HG03175 (cell line): ENCODE measurements around the gene CABP4.
A peak's percentile ranks its signal among the peaks of the same experiment; 100 is the strongest.
"Not testable (repeated sequence)": the region's sequence is repeated elsewhere in the genome, so short reads cannot be mapped to it uniquely, and the experiment has no call there.

ENCODE experiments used
- ATAC-seq: cut with Tn5 transposase; IDR thresholded peaks from one replicate; pipeline ENCODE4 v1.9.1; 2021; ENCODE audit warnings: mild to moderate bottlenecking, moderate library complexity; ENCODE audit not compliant: unreplicated experiment

CABP4 gene

DNA sequence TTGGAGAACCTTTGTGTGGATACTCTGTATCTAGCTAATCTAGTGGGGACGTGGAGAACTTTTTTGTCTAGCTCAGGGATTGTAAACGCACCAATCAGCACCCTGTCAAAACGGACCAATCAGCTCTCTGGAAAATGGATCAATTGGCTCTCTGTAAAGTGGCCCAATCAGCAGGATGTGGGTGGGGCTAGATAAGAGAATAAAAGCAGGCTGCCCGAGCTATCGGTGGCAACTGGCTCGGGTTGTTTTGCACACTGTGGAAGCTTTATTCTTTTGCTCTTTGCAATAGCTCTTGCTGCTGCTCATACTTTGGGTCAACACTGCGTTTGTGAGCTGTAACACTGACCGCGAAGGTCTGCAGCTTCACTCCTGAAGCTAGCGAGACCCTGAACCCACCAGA lies 21.5 kb downstream of the CABP4 start:
- not testable (repeated sequence) for ATAC-seq

DNA sequence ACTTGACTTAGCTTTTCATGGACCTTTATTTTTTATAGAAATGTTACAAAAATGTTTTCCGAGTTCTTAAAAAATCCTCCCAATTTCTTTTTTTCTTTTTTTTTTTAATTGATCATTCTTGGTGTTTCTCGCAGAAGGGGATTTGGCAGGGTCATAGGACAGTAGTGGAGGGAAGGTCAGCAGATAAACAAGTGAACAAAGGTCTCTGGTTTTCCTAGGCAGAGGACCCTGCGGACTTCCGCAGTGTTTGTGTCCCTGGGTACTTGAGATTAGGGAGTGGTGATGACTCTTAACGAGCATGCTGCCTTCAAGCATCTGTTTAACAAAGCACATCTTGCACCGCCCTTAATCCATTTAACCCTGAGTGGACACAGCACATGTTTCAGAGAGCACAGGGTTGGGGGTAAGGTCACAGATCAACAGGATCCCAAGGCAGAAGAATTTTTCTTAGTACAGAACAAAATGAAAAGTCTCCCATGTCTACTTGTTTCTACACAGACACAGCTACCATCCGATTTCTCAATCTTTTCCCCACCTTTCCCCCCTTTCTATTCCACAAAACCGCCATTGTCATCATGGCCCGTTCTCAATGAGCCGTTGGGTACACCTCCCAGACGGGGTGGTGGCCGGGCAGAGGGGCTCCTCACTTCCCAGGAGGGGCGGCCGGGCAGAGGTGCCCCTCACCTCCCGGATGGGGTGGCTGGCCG lies 22.3 kb downstream of the CABP4 start:
- ATAC-seq, result not testable (repeated sequence)

DNA sequence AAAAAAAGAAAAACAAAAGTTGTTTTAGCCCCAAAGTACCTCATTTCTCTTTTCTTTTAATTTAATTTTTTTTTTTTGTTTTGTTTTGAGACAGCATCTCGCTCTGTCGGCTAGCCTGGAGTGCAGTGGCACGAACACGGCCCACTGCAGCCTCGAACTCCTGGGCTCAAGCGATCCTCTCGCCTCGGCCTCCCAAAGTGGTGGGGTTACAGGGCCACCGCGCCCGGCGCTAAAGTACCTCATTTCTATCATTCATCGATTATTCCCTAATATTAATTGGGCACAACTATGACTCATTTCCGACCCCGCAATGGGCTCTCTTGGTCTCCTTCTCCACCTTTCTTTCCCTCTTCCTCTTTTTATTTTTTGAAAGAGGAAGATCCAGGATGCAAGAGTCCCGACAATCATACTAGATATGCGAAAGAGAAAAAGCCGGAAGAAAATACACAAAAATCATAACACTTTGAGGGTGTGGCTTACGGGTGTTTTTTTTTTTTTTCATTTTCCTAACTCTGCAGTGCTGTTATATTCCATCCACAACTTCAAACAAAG lies 27.2 kb downstream of the CABP4 start:
- peak; percentile 1 for ATAC-seq

DNA sequence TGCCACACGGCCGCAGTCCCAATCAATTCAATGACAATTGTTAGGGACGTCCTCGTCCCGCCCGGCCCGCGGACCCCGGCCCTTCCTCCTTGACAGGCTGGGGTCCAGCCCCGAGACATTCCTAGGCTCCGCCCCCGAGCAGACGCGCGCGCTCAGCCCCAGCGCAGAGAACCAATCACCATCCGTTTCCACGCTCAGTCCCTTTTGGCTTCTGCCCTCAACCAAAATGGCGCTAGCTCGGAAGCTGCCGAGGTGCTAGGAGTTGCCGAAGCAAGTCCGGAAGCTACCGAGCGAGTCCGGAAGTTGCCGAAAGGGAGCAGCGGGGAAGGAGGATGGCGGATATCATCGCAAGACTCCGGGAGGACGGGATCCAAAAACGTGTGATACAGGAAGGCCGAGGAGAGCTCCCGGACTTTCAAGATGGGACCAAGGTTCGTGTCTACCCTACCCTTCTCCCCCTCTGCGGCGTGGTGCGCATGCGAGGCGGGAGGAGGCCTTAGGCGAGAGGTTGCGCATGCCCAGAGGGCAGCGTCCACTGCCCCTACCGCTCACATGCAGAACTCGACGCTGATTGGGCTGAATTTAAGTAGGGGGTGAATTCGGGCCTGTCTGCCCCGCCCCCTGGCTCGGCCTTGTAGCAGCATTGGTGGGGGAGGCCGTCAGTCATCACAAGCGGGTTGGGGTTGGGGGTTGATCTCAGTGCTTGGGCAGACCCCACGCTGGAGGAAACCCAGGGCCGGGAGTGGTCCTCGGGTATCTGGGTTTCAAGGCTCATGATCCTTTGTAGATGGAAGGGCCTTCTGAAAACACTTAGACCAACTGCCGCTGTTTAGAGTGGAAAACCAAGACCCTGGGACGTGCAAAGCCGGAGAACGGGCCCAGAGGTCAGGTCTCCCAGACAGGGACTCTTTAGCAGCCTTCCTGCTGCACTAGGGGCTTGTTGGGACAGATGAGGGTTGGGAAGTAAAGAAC lies 28.0 kb downstream of the CABP4 start, which contains the start of gene AIP:
TSS of gene AIP (plus strand) at position 200 of the 972 bp plus-strand sequence. CDS start at position 333, 133 bp downstream.
- peak; percentile 68 for ATAC-seq

GRCh38 chr11:67483831-67484665 lies 28.9 kb downstream of the CABP4 start:
- ATAC-seq, result no peak

DNA sequence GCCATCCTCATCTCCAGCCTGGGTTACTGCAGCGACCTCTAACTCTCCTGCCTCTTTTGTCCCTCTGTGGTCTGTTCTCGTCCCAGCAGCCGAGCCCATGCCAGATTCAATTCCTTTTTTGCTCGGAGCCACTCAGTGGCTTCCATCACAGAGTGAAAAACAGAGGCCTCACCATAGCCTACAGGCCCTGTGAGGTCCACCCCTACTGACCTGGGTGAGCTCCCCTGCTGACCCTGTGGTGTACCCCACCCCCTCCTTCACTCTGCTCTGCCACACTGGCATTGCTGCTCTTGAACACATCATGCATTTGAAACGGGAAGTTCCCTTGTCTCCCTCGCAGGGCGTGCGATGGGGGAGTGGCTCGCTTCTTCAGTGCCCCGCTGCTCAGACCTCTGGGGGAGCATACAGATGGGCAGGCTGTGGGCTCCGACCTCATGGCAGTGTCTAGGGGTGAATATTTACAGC lies 29.7 kb downstream of the CABP4 start:
- no peak for ATAC-seq

GRCh38 chr11:67485873-67486361 lies 30.8 kb downstream of the CABP4 start:
- ATAC-seq, result not testable (repeated sequence)

GRCh38 chr11:67486481-67487195 lies 31.5 kb downstream of the CABP4 start:
- ATAC-seq, result peak; percentile 27

DNA sequence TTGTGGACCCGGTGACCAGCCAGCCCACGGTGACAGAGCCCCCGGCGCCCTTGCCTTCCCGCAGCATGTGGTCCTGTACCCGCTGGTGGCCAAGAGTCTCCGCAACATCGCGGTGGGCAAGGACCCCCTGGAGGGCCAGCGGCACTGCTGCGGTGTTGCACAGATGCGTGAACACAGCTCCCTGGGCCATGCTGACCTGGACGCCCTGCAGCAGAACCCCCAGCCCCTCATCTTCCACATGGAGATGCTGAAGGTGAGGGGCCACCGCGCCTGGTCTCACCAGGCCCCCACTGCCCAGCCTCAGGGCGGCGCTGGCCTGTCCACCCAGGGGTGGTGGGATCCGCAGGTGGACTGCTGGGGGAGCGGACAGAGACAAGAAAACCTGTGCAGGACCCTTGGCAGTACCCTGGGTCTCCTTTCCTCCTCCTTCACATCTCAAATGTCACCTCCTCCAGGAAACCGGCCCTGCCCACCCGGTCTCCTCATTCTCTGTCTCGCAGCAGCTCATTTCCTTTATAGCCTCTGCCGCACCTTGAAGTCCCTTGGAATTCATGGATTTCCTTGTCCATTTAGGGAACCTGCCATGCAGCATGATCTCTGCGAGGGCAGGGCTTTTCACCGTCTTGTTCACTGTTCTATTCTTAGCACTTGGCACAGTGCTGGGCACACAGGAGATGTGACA lies 34.2 kb downstream of the CABP4 start:
- ATAC-seq, result no peak

DNA sequence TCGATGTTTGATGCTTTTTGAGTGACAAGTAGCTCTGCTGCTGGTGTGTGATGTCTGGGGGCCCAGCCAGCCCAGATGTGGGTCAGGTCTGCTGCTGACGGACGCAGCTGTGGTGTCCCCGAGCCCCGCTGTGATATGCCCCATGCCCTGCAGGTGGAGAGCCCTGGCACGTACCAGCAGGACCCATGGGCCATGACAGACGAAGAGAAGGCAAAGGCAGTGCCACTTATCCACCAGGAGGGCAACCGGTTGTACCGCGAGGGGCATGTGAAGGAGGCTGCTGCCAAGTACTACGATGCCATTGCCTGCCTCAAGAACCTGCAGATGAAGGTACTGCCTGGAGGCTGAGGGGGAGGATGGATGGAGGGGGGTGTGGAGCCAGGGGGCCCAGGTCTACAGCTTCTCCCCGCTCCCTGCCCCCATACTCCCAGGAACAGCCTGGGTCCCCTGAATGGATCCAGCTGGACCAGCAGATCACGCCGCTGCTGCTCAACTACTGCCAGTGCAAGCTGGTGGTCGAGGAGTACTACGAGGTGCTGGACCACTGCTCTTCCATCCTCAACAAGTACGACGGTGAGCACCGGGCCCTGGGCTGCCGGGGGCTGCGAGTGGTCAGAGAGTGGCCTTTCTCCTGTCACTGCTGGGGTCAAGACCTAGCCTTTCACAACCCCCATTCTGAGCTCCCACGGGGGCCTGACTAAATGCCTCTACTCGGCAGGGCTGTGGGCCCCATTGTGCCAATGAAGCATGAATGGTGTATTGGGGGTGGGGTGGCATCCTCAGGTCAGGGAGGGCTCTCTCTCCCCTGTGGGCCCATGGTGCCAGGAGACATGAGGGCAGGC lies 35.0 kb downstream of the CABP4 start:
- no peak for ATAC-seq

- ATAC-seq, result no peak
Observed at GRCh38 chr11:67490727-67491065, 35.5 kb downstream of the CABP4 start.

DNA sequence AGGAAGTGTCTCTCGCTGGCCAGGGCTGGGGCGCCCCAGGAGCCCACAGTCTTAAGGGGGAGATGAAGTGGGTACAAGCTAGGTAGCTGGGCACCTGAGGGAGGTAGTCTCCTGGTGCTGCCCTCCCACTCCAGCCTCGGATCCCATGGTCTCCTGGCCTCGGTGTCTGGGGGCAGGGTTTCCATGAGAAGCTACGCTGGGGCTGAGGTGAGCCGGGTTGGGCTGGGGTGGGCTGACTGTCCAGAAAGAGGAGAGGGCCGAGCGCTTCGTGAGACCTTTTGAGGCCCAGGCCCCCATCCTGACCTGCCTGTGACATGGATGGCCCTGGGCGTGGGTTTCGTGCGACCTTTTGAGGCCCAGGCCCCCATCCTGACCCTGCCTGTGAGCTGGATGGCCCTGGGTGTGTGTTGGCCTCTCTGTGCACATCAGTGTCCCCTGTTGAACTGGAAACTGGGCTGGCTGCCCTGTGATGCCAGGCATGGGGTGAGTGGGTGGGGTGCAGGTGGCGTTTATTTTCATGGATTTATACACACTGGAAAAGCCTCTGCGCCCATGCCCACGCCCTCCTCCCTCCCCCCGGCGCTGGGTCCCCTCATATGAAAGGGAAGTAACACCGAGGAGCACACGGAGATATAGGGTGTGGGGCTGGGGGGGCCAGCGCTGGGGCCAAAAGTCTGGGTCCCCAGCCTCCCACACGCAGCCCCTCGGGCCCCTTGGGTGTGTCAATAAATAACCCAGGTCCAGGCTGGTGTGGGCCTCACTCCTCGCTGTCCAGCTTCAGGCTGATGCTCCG lies 36.3 kb downstream of the CABP4 start:
- ATAC-seq, result no peak

DNA sequence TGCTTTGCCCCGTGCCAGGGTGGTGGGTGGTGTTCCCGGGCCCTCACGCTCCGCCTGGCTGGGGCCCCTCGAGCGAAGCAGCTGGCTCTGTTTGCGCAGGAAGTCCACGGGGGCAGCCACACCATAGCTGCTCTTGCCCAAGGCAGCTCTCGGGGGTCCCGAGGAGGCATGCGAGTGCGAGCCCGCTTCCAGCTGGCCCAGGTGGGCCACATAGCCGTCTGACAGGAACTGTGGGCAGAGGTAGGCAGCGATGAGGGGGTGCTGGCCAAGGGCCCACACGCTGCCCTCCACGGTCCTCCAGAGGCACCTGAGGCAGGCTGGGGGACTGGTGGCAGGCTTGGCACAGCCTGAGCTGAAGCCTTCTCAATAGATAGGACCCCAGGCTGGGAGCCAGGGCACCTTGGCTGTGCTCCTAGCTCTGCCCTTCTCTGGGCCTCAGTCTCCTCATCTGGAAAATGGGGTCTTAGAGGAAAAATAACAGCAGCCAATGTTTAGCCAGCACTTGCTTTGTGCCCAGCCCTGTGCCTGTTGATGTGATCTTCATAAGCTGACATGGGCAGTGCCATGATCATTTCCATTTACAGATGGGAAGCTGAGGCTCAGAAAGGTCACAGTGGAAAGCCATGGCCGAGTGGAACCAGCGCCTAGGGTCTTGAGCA lies 37.0 kb downstream of the CABP4 start:
- ATAC-seq, result no peak

GRCh38 chr11:67492801-67493547 lies 37.8 kb downstream of the CABP4 start:
- no peak for ATAC-seq

GRCh38 chr11:67493548-67494370 lies 38.6 kb downstream of the CABP4 start:
- no peak for ATAC-seq
